OCI-LY7 (cell line): Measurements from ENCODE around the gene TRAPPC10. TPM values are rescaled to one million over a fixed set of nuclear protein-coding genes. Genes with fewer than 3 reads are reported as not detected.

Experiments
- BruUV-seq: library from RNA; stranded (reverse); fragments of 400-500 nt; replicated peaks from 2 replicates; lab custom pipeline; 2021; lab: Mats Ljungman, UMichigan
- CTCF ChIA-PET: fragments of 300-600 bp; sonication (Branson Sonifier 250); formaldehyde crosslinking; loops from one replicate; lab custom pipeline; 2022; ENCODE audit warnings: antibody characterized with exemption; ENCODE audit not compliant: unreplicated experiment; lab: Charles Lee
- POLR2A ChIA-PET: fragments of 300-600 bp; sonication (Branson Sonifier 250); formaldehyde crosslinking; loops from one replicate; lab custom pipeline; 2022; ENCODE audit warnings: antibody characterized with exemption; lab: Charles Lee
- DNase-seq: peaks from one replicate; pipeline ENCODE4 v3.0.0-alpha.2; 2015; ENCODE audit warnings: low spot score
- H2AFZ ChIP-seq: fragments of 200-600 bp; sonication (generic), shearing (Covaris generic); 2 replicates; pipeline ENCODE4 v1.6.1; 2014; ENCODE audit warnings: mild to moderate bottlenecking, antibody characterized with exemption, low read length, moderate library complexity
- H3K27ac ChIP-seq: fragments of 200-600 bp; sonication (generic); 2 replicates; pipeline ENCODE4 v1.5.1; 2014; ENCODE audit warnings: mixed run types, low read depth, mild to moderate bottlenecking, moderate library complexity, low read length, inconsistent platforms; ENCODE audit not compliant: poor library complexity, severe bottlenecking
- H3K36me3 ChIP-seq: fragments of 200-600 bp; sonication (generic); 2 replicates; pipeline ENCODE4 v1.6.1; 2014; ENCODE audit warnings: mild to moderate bottlenecking, antibody characterized with exemption, low read length, moderate library complexity, mixed read lengths; ENCODE audit not compliant: insufficient read depth
- H3K4me1 ChIP-seq: fragments of 200-600 bp; sonication (generic); 2 replicates; pipeline ENCODE4 v1.5.1; 2014; ENCODE audit warnings: mild to moderate bottlenecking, low read length; ENCODE audit not compliant: insufficient read depth, poor library complexity, severe bottlenecking
- H3K4me2 ChIP-seq: fragments of 200-600 bp; sonication (generic); 2 replicates; pipeline ENCODE4 v1.6.1; 2014; ENCODE audit warnings: mild to moderate bottlenecking, low read length
- H3K4me3 ChIP-seq: fragments of 200-600 bp; sonication (generic); 2 replicates; pipeline ENCODE4 v1.5.1; 2014; ENCODE audit warnings: mild to moderate bottlenecking, low read depth, low read length; ENCODE audit not compliant: poor library complexity, severe bottlenecking
- H3K79me2 ChIP-seq: fragments of 200-600 bp; sonication (generic); 2 replicates; pipeline ENCODE4 v1.6.1; 2016; ENCODE audit warnings: low read depth, mild to moderate bottlenecking, low read length, moderate library complexity, mixed read lengths; ENCODE audit not compliant: insufficient read depth
- H3K9me2 ChIP-seq: fragments of 200-600 bp; sonication (generic); 2 replicates; pipeline ENCODE4 v1.6.1; 2016; ENCODE audit warnings: mild to moderate bottlenecking, low read length, mixed read lengths; ENCODE audit not compliant: insufficient read depth
- H3K9me3 ChIP-seq: fragments of 200-600 bp; sonication (generic); 2 replicates; pipeline ENCODE4 v1.6.1; 2014; ENCODE audit warnings: mild to moderate bottlenecking, mixed run types, low read length, mixed read lengths
- H4K20me1 ChIP-seq: fragments of 200-600 bp; sonication (generic); 2 replicates; pipeline ENCODE4 v1.6.1; 2014; ENCODE audit warnings: mild to moderate bottlenecking, antibody characterized with exemption, low read length, moderate library complexity, mixed read lengths; ENCODE audit not compliant: insufficient read depth
- CTCF ChIP-seq: fragments of 200-600 bp; sonication (generic); conservative IDR thresholded peaks from 2 replicates; pipeline ENCODE4 v1.5.1; 2014; ENCODE audit warnings: mild to moderate bottlenecking, antibody characterized with exemption, low read length, moderate library complexity, mixed read lengths
- EZH2phosphoT487 ChIP-seq: fragments of 200-600 bp; sonication (generic); IDR thresholded peaks from 2 replicates; pipeline ENCODE4 v1.6.1; 2018; ENCODE audit warnings: low read depth, borderline replicate concordance, mild to moderate bottlenecking, mixed run types, antibody characterized with exemption, low read length, moderate library complexity, mixed read lengths
- intact Hi-C: fragments of 100-400 bp; cut with micrococcal nuclease; formaldehyde crosslinking; loops from one replicate; pipeline ENCODE4 v1.10.0; 2022; ENCODE audit not compliant: unreplicated experiment
- total RNA-seq, 2 experiments: library from RNA; depleted of rRNA in 1 of 2; stranded (reverse); fragments of >200 nt in 1 of 2; shearing (Covaris generic) in 1 of 2; gene quantifications; 2 replicates each; pipeline ENCODE4 v1.2.3, GENCODE V29; 2014 to 2022

The TRAPPC10 gene
- total RNA-seq, 2 experiments from 2014 or later: 37.4 to 54.7 TPM

DNA sequence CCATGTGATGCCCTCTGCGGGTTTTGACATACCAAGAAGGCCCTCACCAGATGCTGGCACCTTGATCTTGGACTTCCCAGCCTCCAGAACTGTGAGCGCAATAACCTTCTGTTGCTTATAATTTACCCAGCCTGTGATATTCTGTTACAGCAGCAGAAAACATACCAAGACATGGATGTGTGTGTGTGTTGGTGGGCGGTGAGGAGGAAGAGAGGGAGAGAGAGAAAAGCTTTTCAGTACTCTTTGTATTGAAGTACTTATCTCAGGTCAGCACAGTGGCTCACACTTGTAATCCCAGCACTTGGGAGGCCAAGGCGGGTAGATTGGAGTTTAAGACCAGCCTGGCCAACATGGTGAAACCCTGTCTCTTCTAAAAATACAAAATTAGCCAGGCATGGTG is 23.1 kb downstream of the TRAPPC10 start:
- ChIA-PET CTCF (no interaction called here), POLR2A (no interaction called here)
- H3K9me3 ChIP-seq: no peaks in the 10 kb centered on the region
- no peak overlapping the region for H3K27ac ChIP-seq
- H3K36me3 ChIP-seq: peaks cover 66% of the 10 kb centered on the region
- H3K4me2 ChIP-seq: no peak overlapping the region
- no peaks in the 10 kb centered on the region for H4K20me1 ChIP-seq
- DNase-seq: no peak
- BruUV-seq: no TSS peak
- H3K4me1 ChIP-seq: no peaks in the 10 kb centered on the region
- no peaks in the 10 kb centered on the region for H3K9me2 ChIP-seq
- intact Hi-C loops: no loop called here
- peaks cover 16% of the 10 kb centered on the region for H3K79me2 ChIP-seq
- no peak for TF ChIP-seq EZH2phosphoT487
- TF ChIP-seq CTCF: no peak
- no peak overlapping the region for H2AFZ ChIP-seq
- H3K4me3 ChIP-seq: no peak overlapping the region

DNA sequence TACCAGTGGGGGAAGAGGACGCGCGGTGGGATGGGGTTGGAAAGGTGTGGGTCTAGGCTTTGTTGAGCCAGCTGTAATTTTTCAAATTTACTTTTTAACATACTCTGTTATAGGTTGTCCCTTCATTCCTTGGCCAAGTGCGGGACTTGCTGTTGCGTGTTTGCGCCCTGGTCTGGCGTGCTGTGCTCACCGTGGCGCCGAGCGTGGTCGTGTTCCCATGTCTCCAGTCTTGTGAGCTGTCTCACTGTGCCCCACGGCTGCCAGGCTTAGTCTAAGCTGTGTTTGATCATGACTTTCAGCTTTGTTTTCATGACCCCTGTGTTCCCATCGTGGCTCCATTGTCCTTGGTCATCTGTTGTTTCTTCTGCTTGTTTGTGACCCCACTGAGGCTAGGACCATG is 26.0 kb downstream of the TRAPPC10 start:
- Histone ChIP-seq H3K9me3 (no peaks in the 10 kb centered on the region), H3K36me3 (peaks cover 61% of the 10 kb centered on the region), H3K9me2 (no peaks in the 10 kb centered on the region), H3K4me3 (no peak overlapping the region), H3K27ac (no peak overlapping the region), H3K4me2 (no peak overlapping the region), H2AFZ (no peak overlapping the region), H4K20me1 (no peaks in the 10 kb centered on the region), H3K4me1 (no peaks in the 10 kb centered on the region), H3K79me2 (peaks cover 12% of the 10 kb centered on the region)
- DNase-seq: no peak
- ChIA-PET CTCF (no interaction called here), POLR2A (interaction anchor here (0.9 kb wide), 1 partner anchor 17 kb away, joined by 3 read pairs; no protein-coding TSS in a partner anchor)
- TF ChIP-seq CTCF: no peak
- TF ChIP-seq EZH2phosphoT487: no peak
- intact Hi-C loops: no loop called here
- BruUV-seq: no TSS peak

GRCh38 chr21:44039828-44040227 is 27.7 kb downstream of the TRAPPC10 start:
- Histone ChIP-seq H3K4me1 (no peaks in the 10 kb centered on the region), H3K4me2 (no peak overlapping the region), H3K9me2 (no peaks in the 10 kb centered on the region), H3K27ac (no peak overlapping the region), H3K79me2 (peaks cover 12% of the 10 kb centered on the region), H4K20me1 (no peaks in the 10 kb centered on the region), H3K4me3 (no peak overlapping the region), H2AFZ (no peak overlapping the region), H3K9me3 (no peaks in the 10 kb centered on the region), H3K36me3 (peaks cover 50% of the 10 kb centered on the region)
- ChIA-PET CTCF (no interaction called here), POLR2A (interaction anchor here (0.7 kb wide), 1 partner anchor 43 kb away, joined by 3 read pairs; no protein-coding TSS in a partner anchor)
- DNase-seq: no peak
- intact Hi-C loops: no loop called here
- TF ChIP-seq CTCF: no peak
- TF ChIP-seq EZH2phosphoT487: no peak
- BruUV-seq: no TSS peak
